ENCODE measurements around the gene AOAH.
"Not testable (repeated sequence)": the region's sequence is repeated elsewhere in the genome, so short reads cannot be mapped to it uniquely, and the experiment has no call there.

AOAH gene

DNA sequence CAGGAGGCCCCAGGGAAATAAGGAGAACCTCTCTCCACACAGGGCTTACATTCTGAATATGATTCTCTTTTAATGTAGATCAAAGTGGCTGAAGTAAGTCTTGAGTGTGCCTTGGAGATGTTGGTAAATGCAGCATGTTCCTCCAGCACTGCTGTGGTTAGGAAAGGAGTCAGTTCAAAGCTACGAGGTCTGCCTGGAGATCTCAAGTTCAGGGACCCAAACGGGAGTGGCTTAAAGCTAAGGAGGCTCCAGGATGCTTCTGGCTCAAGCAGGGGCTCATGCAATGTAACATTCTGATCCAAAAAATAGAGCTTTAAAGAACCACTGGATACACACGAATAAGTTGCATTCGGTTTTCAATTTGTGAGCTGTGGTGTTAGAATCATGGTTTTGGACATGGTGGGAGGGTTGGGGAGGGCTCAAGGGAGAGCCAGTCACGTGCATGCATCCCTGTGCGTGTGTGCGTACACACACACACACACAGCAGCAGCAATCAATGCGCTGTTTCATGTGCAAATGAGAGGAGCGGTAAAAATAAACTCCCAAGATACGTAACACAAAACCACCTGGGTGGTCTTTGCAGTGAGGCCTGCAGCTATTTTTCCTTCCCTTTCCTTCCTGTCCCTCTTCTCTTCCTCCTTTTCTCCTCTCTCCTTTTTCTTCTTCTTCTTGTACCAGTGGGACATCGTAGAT, 70.5 kb downstream of the AOAH start:
- Histone ChIP-seq H3K27me3 (replicated peaks; ENCODE audit: control insufficient read depth, insufficient read depth, low read length) (peaks cover 7% of the 10 kb centered on the region), H3K4me3 (ENCODE audit: low read length) (no peak overlapping the region), H3K9me3 (ENCODE audit: control insufficient read depth, low read length) (no peaks in the 10 kb centered on the region), H3K36me3 (ENCODE audit: control insufficient read depth, insufficient read depth, low read length, severe bottlenecking) (no peaks in the 10 kb centered on the region), H3K9ac (ENCODE audit: low read length) (no peak overlapping the region), H3K4me1 (ENCODE audit: control insufficient read depth, insufficient read depth, low read length) (peaks cover 28% of the 10 kb centered on the region)
- DNase-seq (ENCODE audit: low read depth) = no peak

DNA sequence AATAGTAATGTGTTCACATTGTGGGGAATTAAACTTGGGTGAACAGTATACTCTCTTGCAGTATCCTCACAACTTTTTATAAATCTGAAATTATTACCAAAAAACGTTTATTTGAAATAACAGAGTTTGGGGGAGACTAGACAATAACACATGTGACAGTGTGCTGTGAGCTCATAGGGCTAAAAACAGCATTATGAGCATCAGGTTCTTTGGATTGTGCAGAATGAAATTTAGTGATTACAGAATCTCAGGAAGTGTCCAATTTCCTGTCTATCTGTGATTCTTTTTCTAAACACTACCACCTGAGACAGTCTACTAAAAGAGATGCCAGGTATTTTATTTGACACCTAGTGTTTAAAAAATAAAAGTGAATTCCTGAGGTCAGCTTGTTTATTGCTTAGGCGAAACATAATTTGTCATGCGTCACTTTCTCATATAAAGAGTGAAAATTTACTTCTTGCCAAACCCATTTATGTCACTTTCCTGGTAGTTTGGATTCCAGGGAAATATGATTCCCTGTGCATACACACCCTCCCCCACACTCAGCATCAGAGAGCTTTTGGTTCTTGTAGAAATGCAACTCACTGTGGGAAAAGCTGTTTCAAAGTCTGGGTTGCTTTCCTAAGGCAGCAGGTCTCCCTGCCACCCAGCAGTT, 71.2 kb downstream of the AOAH start:
- DNase-seq (ENCODE audit: low read depth) = peak; percentile 24
- H3K4me1 ChIP-seq (ENCODE audit: control insufficient read depth, insufficient read depth, low read length) = peaks cover 21% of the 10 kb centered on the region
- H3K4me3 ChIP-seq (ENCODE audit: low read length) = no peak overlapping the region
- H3K9ac ChIP-seq (ENCODE audit: low read length) = no peak overlapping the region
- H3K27me3 ChIP-seq (replicated peaks; ENCODE audit: control insufficient read depth, insufficient read depth, low read length) = peaks cover 7% of the 10 kb centered on the region
- no peaks in the 10 kb centered on the region for H3K9me3 ChIP-seq (ENCODE audit: control insufficient read depth, low read length)
- no peaks in the 10 kb centered on the region for H3K36me3 ChIP-seq (ENCODE audit: control insufficient read depth, insufficient read depth, low read length, severe bottlenecking)

- peaks cover 7% of the 10 kb centered on the region for H3K27me3 ChIP-seq (replicated peaks; ENCODE audit: control insufficient read depth, insufficient read depth, low read length)
- H3K36me3 ChIP-seq (ENCODE audit: control insufficient read depth, insufficient read depth, low read length, severe bottlenecking) = no peaks in the 10 kb centered on the region
- no peak for DNase-seq (ENCODE audit: low read depth)
- H3K4me3 ChIP-seq (ENCODE audit: low read length) = no peak overlapping the region
- no peaks in the 10 kb centered on the region for H3K9me3 ChIP-seq (ENCODE audit: control insufficient read depth, low read length)
- no peak overlapping the region for H3K9ac ChIP-seq (ENCODE audit: low read length)
- peaks cover 18% of the 10 kb centered on the region for H3K4me1 ChIP-seq (ENCODE audit: control insufficient read depth, insufficient read depth, low read length)
Observed at GRCh38 chr7:36652431-36652830, 71.9 kb downstream of the AOAH start.

GRCh38 chr7:36651404-36651803, 72.9 kb downstream of the AOAH start:
- Histone ChIP-seq H3K4me1 (ENCODE audit: control insufficient read depth, insufficient read depth, low read length) (peaks cover 14% of the 10 kb centered on the region), H3K9ac (ENCODE audit: low read length) (no peak overlapping the region), H3K27me3 (replicated peaks; ENCODE audit: control insufficient read depth, insufficient read depth, low read length) (peaks cover 7% of the 10 kb centered on the region), H3K9me3 (ENCODE audit: control insufficient read depth, low read length) (no peaks in the 10 kb centered on the region), H3K4me3 (ENCODE audit: low read length) (no peak overlapping the region), H3K36me3 (ENCODE audit: control insufficient read depth, insufficient read depth, low read length, severe bottlenecking) (no peaks in the 10 kb centered on the region)
- DNase-seq (ENCODE audit: low read depth) = peak; percentile 77

- DNase-seq (ENCODE audit: low read depth) = no peak
- H3K4me1 ChIP-seq (ENCODE audit: control insufficient read depth, insufficient read depth, low read length) = peaks cover 14% of the 10 kb centered on the region
- H3K9me3 ChIP-seq (ENCODE audit: control insufficient read depth, low read length) = no peaks in the 10 kb centered on the region
- H3K4me3 ChIP-seq (ENCODE audit: low read length) = no peak overlapping the region
- H3K27me3 ChIP-seq (replicated peaks; ENCODE audit: control insufficient read depth, insufficient read depth, low read length) = peaks cover 11% of the 10 kb centered on the region
- H3K9ac ChIP-seq (ENCODE audit: low read length) = no peak overlapping the region
- no peaks in the 10 kb centered on the region for H3K36me3 ChIP-seq (ENCODE audit: control insufficient read depth, insufficient read depth, low read length, severe bottlenecking)
Observed at GRCh38 chr7:36650766-36651312, 73.5 kb downstream of the AOAH start.

DNA sequence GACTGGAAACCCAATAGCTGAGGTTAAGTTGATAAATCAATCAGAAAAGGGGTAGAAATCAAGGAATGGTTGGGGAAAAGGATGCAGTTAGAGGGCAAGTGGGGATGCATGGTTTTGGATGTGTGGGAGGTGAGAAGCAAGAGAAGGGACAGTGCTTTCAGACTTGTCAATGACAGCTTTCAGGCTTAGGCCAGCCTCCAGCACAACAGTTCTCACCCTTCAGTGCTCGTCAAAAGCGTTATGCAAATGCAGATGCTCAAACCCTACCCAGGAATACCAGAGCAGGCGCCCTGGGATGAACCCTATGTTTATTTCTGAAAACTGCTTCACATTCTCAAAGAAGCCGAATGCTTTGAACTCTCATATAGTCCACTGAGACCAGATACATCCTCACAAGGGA, 74.0 kb downstream of the AOAH start:
- H3K36me3 ChIP-seq (ENCODE audit: control insufficient read depth, insufficient read depth, low read length, severe bottlenecking) = no peaks in the 10 kb centered on the region
- H3K27me3 ChIP-seq (replicated peaks; ENCODE audit: control insufficient read depth, insufficient read depth, low read length) = peaks cover 10% of the 10 kb centered on the region
- H3K4me3 ChIP-seq (ENCODE audit: low read length) = no peak overlapping the region
- peaks cover 14% of the 10 kb centered on the region for H3K4me1 ChIP-seq (ENCODE audit: control insufficient read depth, insufficient read depth, low read length)
- H3K9ac ChIP-seq (ENCODE audit: low read length) = no peak overlapping the region
- DNase-seq (ENCODE audit: low read depth) = no peak
- no peaks in the 10 kb centered on the region for H3K9me3 ChIP-seq (ENCODE audit: control insufficient read depth, low read length)

DNA sequence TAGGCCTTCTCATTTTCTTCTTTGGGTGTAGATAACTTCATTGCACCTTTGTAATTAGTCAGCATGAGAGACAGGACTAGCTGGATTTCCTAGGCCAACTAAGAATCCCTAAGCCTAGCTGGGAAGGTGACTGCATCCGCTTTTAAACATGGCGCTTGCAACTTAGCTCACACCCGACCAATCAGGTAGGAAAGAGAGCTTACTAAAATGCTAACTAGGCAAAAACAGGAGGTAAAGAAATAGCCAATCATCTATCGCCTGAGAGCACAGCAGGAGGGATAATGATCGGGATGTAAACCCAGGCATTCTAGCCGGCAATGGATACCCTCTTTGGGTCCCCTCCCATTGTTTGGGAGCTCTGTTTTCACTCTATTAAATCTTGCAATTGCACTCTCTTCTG, 75.0 kb downstream of the AOAH start:
- not testable (repeated sequence) for H3K27me3 ChIP-seq (replicated peaks; ENCODE audit: control insufficient read depth, insufficient read depth, low read length); H3K4me3 ChIP-seq (ENCODE audit: low read length); H3K36me3 ChIP-seq (ENCODE audit: control insufficient read depth, insufficient read depth, low read length, severe bottlenecking); H3K9ac ChIP-seq (ENCODE audit: low read length); H3K9me3 ChIP-seq (ENCODE audit: control insufficient read depth, low read length); DNase-seq (ENCODE audit: low read depth)
- H3K4me1 ChIP-seq (ENCODE audit: control insufficient read depth, insufficient read depth, low read length) = peaks cover 14% of the 10 kb centered on the region

GRCh38 chr7:36648441-36648840, 75.9 kb downstream of the AOAH start:
- Histone ChIP-seq H3K9me3 (ENCODE audit: control insufficient read depth, low read length) (no peaks in the 10 kb centered on the region), H3K4me1 (ENCODE audit: control insufficient read depth, insufficient read depth, low read length) (peaks cover 12% of the 10 kb centered on the region), H3K4me3 (ENCODE audit: low read length) (no peak overlapping the region), H3K27me3 (replicated peaks; ENCODE audit: control insufficient read depth, insufficient read depth, low read length) (peaks cover 10% of the 10 kb centered on the region), H3K9ac (ENCODE audit: low read length) (no peak overlapping the region), H3K36me3 (ENCODE audit: control insufficient read depth, insufficient read depth, low read length, severe bottlenecking) (no peaks in the 10 kb centered on the region)
- no peak for DNase-seq (ENCODE audit: low read depth)

DNA sequence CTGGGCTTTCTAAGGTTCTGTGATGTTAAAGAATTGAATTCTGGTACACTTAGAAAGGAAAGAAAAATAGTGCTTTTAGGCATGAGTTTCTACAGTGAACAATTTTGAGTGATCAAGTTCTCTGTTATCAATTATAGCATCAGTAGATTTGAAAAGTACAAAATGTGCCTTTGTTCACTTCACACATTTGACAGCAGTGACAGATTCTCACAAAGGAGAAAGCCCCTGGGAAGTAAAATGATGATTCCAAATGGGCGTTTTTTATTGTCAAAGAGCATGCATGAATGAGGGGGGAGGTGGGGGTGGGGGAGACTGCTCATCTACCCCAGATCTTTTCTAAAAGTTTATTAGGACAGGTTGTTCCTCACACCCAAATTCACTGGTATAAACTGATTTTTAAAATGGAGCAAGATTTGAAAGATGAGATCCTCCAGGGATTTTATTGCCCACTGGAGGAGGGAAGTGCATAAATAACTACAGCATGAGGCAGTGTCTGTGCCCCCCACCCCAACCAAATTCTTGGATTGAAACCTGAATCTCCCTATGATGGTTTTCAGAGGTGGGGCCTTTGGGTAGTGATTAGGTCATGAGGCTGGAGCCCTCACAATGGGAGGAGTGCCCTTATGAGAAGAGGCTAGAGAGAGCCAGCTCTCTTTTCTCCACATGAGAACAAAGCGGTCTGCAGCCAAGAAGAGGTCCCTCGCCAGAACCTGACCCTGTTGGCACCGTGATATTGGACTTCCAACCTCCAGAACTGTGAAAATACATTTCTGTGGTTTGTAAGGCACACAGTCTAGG, 79.5 kb downstream of the AOAH start:
- H3K4me1 ChIP-seq (ENCODE audit: control insufficient read depth, insufficient read depth, low read length) = no peaks in the 10 kb centered on the region
- DNase-seq (ENCODE audit: low read depth) = no peak

GRCh38 chr7:36642414-36642813, 81.9 kb downstream of the AOAH start:
- no peak overlapping the region for H3K4me3 ChIP-seq (ENCODE audit: low read length)
- H3K9me3 ChIP-seq (ENCODE audit: control insufficient read depth, low read length) = no peaks in the 10 kb centered on the region
- H3K27me3 ChIP-seq (replicated peaks; ENCODE audit: control insufficient read depth, insufficient read depth, low read length) = peaks cover 20% of the 10 kb centered on the region
- no peak overlapping the region for H3K9ac ChIP-seq (ENCODE audit: low read length)
- H3K36me3 ChIP-seq (ENCODE audit: control insufficient read depth, insufficient read depth, low read length, severe bottlenecking) = no peaks in the 10 kb centered on the region
- H3K4me1 ChIP-seq (ENCODE audit: control insufficient read depth, insufficient read depth, low read length) = no peaks in the 10 kb centered on the region
- no peak for DNase-seq (ENCODE audit: low read depth)

More for the DNA sequence above, 79.5 kb downstream of the AOAH start:
- Histone ChIP-seq H3K36me3 (ENCODE audit: control insufficient read depth, insufficient read depth, low read length, severe bottlenecking) (no peaks in the 10 kb centered on the region), H3K27me3 (replicated peaks; ENCODE audit: control insufficient read depth, insufficient read depth, low read length) (peaks cover 16% of the 10 kb centered on the region), H3K4me3 (ENCODE audit: low read length) (no peak overlapping the region), H3K9ac (ENCODE audit: low read length) (no peak overlapping the region), H3K9me3 (ENCODE audit: control insufficient read depth, low read length) (no peaks in the 10 kb centered on the region)

DNA sequence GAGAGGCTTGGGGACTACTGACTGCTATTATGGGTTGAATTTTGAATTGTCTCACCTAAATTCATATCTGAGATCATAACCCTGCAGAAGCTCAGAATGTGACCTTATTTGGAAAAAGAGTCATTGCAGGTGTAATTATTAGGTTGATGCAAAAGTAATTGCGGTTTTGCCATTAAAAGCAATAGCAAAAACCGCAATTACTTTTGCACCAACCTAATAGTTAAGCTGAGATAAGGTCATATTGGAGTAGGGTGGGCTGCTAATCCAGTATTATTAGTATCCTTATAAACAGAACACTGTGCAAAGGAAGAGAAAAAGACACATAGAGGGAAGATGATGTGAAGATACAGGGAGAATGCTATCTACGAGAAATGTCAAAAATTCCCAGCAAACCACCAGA, 82.3 kb downstream of the AOAH start:
- no peak overlapping the region for H3K4me3 ChIP-seq (ENCODE audit: low read length)

More for the DNA sequence above, 82.3 kb downstream of the AOAH start:
- H3K27me3 ChIP-seq (replicated peaks; ENCODE audit: control insufficient read depth, insufficient read depth, low read length) = peaks cover 24% of the 10 kb centered on the region
- no peaks in the 10 kb centered on the region for H3K4me1 ChIP-seq (ENCODE audit: control insufficient read depth, insufficient read depth, low read length)
- no peaks in the 10 kb centered on the region for H3K36me3 ChIP-seq (ENCODE audit: control insufficient read depth, insufficient read depth, low read length, severe bottlenecking)
- H3K9me3 ChIP-seq (ENCODE audit: control insufficient read depth, low read length) = no peaks in the 10 kb centered on the region
- H3K9ac ChIP-seq (ENCODE audit: low read length) = no peak overlapping the region
- no peak for DNase-seq (ENCODE audit: low read depth)

Measured in adipocyte (in vitro differentiated cells).